ENCODE data around the gene DSN1.

DSN1 gene

DNA sequence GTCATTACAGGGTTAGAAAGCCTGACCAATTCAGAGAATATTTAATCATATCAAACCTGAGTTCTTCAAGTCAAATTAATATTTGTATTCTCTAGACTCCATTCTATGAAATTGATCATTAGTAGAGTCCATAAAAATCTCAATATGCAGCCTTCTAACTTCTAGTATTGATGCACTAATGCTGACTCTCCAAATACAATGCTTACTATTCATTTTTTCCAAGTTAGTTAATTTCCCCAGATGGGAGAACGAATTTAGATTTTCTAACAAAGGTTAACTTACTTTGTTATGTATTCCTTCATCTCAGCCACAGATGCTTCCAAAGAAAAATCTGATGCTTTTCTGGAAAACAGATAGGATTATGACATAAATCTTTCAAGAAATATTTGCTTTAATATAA lies 15.3 kb downstream of the DSN1 start:
- DNase-seq (ENCODE audit: extremely low read depth in 1 of 2, low read depth in 1 of 2): no peak

DNA sequence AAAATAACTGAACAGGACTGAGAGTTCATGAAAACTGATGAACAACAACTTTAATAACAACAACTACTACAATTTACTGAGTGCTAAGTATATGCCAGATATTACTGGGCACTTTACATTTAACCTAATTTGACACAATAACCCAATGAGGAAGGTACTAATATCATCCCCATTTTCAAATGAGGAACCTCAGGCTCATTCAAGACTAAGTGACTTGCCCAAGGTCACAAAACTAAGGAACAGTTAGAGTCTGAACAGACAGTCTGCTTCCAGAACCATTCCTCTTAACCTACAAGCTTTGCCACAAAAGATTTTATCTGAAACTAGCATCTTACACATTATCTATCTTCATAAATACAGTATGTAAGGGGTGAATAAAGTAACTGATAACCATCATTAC lies 17.1 kb downstream of the DSN1 start:
- no peak for DNase-seq (ENCODE audit: extremely low read depth in 1 of 2, low read depth in 1 of 2)

DNA sequence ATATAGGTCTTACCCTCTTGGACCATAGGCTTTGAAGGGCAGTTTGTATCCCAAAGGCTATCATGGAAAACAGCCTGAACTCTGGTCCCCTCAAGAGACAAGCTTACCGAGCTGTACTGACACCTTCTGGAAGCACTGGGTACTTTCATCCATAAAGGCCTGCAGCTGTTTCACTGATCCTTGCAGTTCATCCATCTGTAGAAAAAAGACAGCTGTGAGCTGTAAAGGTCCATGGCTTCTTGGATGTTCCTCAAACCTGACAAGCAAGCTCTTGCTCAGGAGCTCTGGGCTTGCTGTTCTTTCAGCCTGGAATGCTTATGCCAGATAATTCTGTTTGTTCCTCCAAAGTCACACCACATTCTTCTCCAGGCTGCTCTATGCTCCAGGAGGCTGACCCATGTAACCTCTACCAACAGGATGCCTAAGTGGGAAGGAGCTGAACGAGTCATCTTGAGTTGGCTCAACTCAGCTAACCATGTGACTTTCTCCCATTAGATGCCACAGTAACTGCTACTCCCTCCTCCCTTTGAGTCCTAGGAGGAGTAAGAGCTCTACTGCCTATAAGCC lies 18.8 kb downstream of the DSN1 start:
- peak in 1 of 2 donors; percentile 10 for DNase-seq (ENCODE audit: extremely low read depth in 1 of 2, low read depth in 1 of 2)

DNA sequence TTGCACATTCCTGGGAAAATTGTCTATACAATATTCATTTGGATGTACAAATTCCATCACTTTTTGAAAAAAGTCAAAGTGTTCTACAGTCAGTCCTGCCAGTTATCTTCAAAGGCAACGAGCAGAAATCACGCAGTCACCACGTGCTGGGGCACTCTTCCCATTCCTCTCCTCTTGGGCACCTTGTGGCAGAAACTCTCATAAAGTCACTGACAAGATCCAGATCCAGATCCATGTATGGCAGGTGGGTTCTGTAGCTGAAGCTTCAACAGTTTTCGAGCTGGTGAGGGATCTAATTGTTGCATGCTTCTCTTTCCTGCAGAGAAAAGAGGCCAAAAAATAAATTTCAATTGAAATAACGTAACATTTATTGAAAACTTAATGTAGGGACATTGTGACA lies 21.0 kb downstream of the DSN1 start:
- no peak for DNase-seq (ENCODE audit: extremely low read depth in 1 of 2, low read depth in 1 of 2)

DNA sequence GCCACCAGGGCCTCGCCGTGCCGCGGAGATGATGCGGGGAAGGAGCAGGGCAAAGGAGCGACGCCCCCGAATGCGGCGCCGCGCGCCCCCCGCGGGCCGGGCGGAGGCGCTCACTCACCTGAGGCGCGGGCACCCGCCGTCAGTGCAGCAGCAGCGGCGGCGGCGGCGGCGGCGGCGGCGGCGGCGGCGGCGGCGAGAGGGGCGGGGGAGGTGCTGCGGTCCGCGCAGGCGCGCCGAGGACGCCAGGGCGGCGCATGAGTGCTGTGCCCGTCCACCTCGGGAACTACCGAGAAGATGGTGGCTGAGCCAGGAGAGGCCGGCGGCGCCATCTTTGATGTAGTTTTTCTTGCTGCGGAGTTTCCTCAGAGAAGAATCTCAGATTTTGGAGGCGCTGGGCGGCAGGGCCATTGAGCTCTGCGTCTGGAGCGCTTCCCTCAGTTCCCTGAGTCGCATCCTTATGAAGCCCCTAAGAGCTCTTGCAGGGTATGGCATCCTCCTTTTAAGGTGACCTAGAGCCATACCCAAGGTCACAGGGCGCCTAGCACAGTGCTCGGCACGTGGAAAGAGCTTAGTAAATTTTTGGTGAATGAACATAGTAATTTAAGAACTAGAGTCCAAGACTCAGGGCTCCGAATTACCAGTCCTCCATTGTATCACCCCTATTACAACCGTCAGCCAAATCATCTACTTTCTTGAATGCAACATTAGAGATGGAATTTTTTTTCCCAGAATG lies 27.5 kb downstream of the DSN1 start, which contains the start of gene NDRG3:
TSS of gene NDRG3 (minus strand) at position 164 of the 733 bp plus-strand sequence. CDS start 24,355 bp downstream, outside the sequence.
- DNase-seq (ENCODE audit: extremely low read depth in 1 of 2, low read depth in 1 of 2): peak; percentile 80 to 89

DNA sequence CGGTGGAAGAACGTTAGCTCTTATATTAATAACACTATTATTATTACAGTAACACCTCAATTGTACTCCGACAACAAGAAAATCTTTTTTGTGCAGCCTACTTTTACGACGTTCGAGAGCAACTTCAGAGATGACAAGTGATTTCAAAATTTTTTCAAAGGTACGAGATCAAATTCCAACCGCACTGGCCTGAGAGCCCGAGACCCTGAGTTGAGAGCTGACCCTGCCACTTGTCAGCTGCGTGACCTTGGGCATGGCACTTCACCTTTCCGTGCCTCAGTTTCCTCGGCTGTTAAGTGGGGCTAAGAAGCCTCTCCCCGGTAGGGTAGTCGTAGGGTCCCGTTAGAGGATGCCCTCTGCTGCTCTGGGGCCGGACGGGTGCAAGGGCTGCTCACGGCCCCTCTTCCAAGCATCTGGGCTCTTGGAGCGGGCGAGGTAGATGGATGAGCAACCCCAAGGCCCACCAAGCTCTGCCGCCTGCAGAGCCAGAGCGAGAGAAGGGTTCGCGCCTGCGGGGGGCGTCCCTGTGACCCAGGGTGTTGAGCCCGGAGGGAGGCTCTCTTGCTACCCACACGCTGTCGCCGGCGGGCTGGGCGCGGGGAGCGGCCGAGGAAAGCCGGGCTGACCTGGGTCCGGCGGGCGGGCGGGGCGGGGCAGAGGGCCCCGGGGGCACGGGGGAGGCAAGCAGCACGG lies 28.2 kb downstream of the DSN1 start:
- peak; percentile 10 to 11 for DNase-seq (ENCODE audit: extremely low read depth in 1 of 2, low read depth in 1 of 2)

DNA sequence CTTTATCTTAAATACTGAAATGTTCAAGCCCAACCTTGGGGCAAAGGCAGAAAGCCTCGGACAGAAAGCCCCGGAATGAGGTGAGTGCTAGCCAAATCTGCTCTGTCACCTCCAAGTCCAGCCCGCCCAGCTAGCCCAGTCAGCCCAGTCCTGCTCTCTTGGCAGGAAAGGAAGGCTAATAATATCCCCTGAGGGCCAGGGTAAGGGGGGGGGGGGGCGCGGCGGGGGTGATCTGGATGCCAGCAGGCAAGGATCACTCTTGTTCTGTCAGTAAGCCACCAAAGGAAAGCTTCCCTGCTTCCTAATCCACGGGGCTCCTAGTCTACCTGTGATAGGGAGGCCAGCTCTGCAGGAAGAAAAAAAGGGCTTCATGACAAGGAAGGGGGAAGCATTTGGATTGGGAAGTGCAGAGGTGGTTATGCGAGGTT lies 28.8 kb downstream of the DSN1 start:
- DNase-seq (ENCODE audit: extremely low read depth in 1 of 2, low read depth in 1 of 2): no peak

DNA sequence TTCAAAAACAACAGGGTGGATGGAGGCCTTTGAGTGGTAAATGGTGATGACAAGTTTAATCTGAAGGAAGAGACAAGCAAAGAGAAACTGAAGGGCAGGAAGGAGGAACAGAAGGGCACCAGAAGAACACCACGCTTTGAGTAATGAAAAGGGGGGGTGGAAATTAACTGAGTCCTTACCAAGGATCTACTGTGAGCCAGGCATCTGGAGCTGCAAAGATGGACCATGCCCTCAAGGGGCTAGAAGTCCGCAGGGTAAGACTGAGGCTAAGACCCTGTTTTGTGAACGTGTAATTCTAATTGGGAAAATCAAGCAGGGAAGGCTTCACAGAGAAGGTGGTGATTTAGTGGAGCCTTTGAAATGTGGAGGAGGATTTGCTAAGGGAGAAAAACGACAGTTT lies 29.3 kb downstream of the DSN1 start:
- DNase-seq (ENCODE audit: extremely low read depth in 1 of 2, low read depth in 1 of 2): no peak

DNA sequence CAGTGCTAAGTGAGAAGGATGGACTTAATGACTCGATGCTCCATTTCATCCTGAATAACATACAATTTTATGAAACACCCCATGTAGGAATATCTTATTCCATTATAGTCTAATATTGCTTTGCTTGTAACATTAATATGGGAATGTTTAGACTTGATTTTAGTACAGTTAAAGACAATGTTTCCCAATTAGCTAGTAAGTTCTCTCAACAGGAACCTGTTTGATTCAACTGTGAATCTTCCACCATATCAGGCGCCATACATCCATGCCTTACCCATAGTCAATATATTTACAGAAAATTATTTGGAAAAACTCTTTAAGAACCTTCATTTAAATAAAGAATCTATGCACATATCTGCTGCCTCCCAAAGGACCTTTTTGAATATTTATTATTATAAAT lies 31.0 kb downstream of the DSN1 start:
- no peak for DNase-seq (ENCODE audit: extremely low read depth in 1 of 2, low read depth in 1 of 2)

DNA sequence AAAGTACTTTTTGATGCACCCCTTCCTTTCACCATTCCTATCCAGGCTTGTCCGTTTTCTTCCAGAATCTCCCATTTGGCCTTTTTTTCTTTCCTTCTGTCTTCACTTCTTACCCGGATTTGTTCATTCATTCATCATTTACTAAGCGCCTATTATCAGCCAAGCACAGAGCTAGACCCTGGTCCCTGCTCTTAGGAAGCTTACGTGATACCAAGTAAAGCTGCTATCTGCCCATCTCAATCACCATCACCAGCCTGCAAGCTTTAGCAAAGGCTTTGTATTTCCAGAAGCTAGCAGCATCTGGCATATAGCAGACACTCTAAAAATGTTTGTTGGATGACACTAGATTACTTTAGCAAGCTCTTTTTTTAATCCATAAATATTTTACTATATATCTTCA lies 32.5 kb downstream of the DSN1 start:
- DNase-seq (ENCODE audit: extremely low read depth in 1 of 2, low read depth in 1 of 2): no peak

DNA sequence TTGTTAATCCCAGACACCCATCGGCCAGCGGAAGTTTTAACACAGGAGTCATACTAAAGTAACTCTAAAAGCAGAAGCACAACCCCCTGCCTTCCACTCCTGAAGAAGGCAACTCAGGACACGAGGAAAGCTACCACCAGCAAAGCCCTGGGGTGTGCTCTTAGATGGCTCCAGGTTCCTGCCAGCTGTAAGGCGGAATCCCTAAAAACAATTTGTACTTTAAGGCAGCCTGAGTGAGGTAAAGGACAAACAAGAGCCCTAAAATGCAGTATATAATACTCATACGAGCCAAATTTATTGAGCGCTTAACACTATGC lies 36.4 kb downstream of the DSN1 start:
- no peak for DNase-seq (ENCODE audit: extremely low read depth in 1 of 2, low read depth in 1 of 2)

DNA sequence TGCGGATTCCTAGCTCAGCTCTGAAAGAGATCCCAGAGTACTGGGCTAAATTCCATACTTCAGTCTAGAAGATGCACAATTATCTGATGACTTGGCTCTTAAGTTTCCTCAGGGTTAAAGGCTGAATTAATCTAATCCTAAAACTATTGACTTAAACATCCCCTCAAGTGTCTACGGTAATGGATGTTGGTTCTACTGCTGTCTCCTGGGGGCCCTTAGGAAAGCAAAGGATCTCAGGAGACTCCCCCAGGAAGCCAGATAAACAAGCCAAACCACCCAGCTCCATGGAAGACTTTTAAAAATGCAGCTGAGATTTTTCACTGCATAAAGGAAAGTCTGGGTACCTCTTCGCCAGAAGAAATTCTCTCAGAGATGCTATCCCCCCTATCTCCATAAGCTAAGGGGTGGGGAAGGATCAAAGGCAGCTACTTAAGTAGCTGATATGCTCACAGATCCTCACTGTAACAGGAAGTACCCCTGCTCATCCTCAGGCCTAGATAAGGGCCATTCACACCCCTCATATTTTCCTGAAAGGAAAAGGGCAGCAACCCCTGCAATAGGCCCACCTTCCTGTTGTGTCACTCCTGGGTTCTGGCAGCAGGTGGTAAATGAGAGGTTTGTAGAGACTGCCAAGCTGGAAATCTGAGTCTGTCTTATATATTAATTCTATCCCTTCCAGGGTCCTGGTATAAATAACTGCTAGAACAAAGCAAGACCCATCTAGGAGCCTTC lies 36.9 kb downstream of the DSN1 start:
- no peak for DNase-seq (ENCODE audit: extremely low read depth in 1 of 2, low read depth in 1 of 2)

DNA sequence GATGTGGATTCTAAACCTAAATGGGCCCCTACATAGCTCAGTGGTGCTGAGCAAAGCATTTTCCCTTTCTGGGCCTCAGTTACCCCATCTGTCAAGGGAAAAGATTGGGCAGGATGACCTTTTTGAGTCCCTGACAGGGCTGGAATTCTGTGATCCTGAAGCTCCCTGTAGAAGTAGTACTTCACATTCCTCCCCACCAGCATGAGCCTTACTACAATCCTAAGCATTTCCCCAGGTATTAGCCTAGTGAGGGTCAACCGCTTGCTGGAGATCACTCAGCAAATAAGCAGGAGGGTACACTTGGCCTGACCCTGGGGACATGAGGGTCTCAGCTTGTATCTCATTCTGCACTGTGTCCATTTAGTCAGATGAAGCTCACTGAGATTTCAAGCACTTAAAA lies 41.1 kb downstream of the DSN1 start:
- no peak for DNase-seq (ENCODE audit: extremely low read depth in 1 of 2, low read depth in 1 of 2)

DNA sequence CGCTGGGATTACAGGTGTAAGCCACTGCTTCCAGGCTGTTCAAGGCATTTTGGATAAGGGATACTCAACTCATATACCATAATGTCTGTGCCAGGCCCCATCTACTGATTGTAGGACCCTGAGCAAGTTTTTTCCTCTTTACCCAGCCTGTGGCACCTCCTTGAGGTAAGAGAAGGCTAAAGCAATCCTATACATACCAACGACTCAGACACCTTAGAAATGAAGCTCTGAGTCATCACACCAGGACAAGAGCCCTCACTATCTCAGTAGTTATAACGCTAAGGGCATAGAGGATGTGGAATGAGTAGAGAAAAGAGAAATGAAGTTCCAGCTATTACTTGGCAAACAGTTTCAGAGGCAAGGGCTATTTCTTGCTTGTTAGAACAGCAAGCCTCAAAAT lies 44.6 kb downstream of the DSN1 start:
- DNase-seq (ENCODE audit: extremely low read depth in 1 of 2, low read depth in 1 of 2): peak in 1 of 2 donors; percentile 5

DNA sequence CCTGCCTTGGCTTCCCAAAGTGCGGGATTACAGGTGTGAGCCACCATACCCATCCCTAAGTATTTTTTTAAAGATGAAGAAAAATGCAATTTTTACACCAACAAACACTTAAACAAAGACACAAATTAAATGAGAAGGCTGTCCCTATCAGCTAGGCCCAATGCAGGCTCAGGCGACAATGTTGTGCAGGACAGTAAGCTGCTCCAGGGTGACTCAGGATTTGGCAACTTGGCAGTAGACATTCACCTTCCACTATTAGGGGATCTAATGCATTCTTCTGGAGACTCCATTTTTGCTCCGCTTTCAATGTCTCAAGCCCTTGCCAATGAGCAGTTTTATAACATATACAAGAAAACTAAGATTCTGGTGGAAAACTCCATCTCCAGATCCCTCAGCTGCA lies 47.4 kb downstream of the DSN1 start:
- DNase-seq (ENCODE audit: extremely low read depth in 1 of 2, low read depth in 1 of 2): no peak

DNA sequence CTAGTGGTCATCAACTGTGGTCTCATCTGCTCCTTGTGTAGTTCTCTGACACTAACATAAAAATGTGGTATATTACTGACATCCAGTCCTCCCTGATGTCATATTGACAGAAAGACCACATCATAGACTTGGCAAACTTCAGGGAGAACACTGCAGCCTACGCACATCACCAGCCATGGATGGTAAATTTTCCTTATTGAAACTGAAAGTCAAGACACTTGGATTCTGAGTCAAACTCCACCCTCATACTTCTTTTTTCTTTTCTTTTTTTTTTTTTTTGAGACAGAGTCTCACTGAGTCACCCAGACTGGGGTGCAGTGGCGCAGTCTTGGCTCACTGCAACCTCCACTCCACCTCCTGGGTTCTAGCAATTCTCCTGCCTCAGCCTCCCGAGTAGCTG lies 53.1 kb downstream of the DSN1 start:
- no peak for DNase-seq (ENCODE audit: extremely low read depth in 1 of 2, low read depth in 1 of 2)

DNA sequence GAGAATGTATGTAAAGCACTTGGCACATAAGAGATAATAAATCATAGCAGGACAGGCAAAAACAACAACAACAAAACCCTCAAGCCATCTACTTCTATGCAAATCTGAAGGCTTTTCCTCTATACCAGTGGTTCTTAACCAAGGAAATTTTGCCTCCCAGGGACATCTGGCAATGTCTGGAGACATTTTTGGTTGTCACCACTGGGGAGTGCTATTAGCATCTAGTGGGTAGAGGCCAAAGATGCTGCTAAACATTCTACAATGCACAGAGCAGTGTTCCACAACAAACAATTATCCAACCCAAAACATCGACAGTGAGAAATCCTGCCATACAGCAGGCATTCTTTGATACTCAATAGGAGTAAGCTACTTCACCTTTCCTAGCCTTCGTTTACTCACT lies 55.9 kb downstream of the DSN1 start:
- no peak for DNase-seq (ENCODE audit: extremely low read depth in 1 of 2, low read depth in 1 of 2)

DNA sequence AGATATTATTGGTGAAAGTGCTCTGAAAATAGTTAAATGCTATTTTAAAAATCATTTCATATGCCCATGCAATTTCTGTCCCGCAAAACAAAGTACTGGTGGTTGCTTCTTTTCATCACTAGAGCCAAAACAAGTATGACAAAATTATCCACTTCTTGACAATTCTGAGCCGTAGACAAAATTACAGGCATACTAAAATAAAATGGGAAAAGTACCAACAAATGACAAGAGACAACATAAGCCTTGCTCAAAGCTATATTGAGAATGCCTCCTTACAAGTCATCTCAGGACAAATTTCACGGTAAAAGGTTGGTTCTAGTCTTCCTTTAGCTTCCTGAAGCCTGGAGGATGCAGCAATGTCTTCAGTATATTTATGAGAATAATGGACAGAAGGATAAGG lies 56.5 kb downstream of the DSN1 start:
- no peak for DNase-seq (ENCODE audit: extremely low read depth in 1 of 2, low read depth in 1 of 2)

DNA sequence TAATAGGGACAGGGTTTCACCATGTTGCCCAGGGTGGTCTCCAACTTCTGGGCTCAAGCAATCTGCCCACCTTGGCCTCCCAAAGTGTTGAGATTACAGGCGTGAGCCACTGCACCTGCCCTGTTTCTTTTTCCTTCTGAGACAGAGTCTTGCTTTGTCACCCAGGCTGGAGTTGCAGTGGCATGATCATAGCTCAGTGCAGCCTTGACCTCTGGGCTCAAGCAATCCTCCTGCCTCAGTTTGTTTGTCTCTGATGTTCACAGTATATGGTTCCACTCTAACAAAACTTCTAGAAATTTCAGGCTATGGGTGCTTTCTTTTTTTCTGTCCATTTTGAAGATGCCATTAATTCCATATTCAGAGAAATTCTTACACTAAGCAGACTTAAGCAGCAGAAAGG lies 60.8 kb downstream of the DSN1 start:
- DNase-seq (ENCODE audit: extremely low read depth in 1 of 2, low read depth in 1 of 2): no peak

DNA sequence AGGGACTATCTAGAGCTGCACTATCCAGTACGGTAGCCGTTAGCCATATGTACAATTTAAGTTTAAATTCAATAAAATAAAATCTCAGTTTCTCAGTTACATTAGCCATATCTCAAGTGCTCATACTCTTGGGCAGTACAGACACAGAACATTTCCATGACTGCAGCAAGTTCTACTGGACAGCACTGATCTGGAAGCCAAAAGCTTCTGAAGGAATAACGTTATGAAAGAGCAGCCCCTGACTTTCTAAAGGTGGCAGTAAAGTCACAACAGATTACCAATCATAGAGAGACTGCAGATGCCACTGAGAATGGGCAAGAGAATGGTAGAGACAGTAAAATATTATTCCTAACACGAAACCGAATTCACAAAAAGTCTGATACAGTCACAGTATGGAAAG lies 64.4 kb downstream of the DSN1 start:
- no peak for DNase-seq (ENCODE audit: extremely low read depth in 1 of 2, low read depth in 1 of 2)

DNA sequence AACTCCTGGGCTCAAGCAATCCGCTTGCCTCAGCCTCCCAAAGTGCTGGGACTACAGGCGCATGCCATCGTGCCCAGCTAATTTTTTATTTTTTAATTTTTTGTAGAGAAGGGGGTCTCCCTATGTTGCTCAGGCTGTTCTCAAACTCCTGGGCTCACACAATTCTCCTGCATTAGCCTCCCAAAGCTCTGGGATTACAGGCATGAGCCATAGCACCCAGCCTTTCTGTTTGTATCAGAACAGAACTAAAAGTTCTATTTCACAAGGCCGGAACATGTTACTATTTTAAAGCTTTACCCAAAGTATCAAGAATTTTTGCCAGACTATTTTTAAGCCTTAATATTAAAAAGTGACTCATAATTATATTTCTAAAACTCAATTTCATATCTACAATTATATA lies 70.0 kb downstream of the DSN1 start:
- DNase-seq (ENCODE audit: extremely low read depth in 1 of 2, low read depth in 1 of 2): no peak

Measured in stimulated activated CD8-positive, alpha-beta memory T cell treated with anti-CD3 and anti-CD28 coated beads, Interleukin-7, amount 100 ng/mL, for 48 hours (primary cell).